ENCODE data around the gene ACSL4.

Gene ACSL4

GRCh38 chrX:109707720-109708119 is 25.3 kb downstream of the ACSL4 start:
- no peaks in the 10 kb centered on the region for H3K27me3 ChIP-seq (ENCODE audit: insufficient read depth, poor library complexity, severe bottlenecking)
- peaks cover 37% of the 10 kb centered on the region for H3K36me3 ChIP-seq (ENCODE audit: low read depth)
- DNase-seq (ENCODE audit: low spot score) (no peak), ATAC-seq (ENCODE audit: low read depth) (no peak)
- H3K27ac ChIP-seq (ENCODE audit: poor library complexity, severe bottlenecking), result no peak overlapping the region
- TF ChIP-seq, protein P1, sequence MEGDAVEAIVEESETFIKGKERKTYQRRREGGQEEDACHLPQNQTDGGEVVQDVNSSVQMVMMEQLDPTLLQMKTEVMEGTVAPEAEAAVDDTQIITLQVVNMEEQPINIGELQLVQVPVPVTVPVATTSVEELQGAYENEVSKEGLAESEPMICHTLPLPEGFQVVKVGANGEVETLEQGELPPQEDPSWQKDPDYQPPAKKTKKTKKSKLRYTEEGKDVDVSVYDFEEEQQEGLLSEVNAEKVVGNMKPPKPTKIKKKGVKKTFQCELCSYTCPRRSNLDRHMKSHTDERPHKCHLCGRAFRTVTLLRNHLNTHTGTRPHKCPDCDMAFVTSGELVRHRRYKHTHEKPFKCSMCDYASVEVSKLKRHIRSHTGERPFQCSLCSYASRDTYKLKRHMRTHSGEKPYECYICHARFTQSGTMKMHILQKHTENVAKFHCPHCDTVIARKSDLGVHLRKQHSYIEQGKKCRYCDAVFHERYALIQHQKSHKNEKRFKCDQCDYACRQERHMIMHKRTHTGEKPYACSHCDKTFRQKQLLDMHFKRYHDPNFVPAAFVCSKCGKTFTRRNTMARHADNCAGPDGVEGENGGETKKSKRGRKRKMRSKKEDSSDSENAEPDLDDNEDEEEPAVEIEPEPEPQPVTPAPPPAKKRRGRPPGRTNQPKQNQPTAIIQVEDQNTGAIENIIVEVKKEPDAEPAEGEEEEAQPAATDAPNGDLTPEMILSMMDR (IDR thresholded peaks at IDR 0.05; ENCODE audit: poor library complexity, severe bottlenecking), result no peak
- no peak overlapping the region for H3K4me3 ChIP-seq (ENCODE audit: severe bottlenecking)
- peaks cover 16% of the 10 kb centered on the region for H3K4me1 ChIP-seq (ENCODE audit: insufficient read depth, poor library complexity, severe bottlenecking)
- no peaks in the 10 kb centered on the region for H3K9me3 ChIP-seq (ENCODE audit: severe bottlenecking)

GRCh38 chrX:109707319-109707718 is 25.7 kb downstream of the ACSL4 start:
- Histone ChIP-seq H3K4me3 (ENCODE audit: severe bottlenecking) (no peak overlapping the region), H3K36me3 (ENCODE audit: low read depth) (peaks cover 33% of the 10 kb centered on the region), H3K27me3 (ENCODE audit: insufficient read depth, poor library complexity, severe bottlenecking) (no peaks in the 10 kb centered on the region), H3K4me1 (ENCODE audit: insufficient read depth, poor library complexity, severe bottlenecking) (peaks cover 16% of the 10 kb centered on the region), H3K27ac (ENCODE audit: poor library complexity, severe bottlenecking) (no peak overlapping the region), H3K9me3 (ENCODE audit: severe bottlenecking) (no peaks in the 10 kb centered on the region)
- DNase-seq (ENCODE audit: low spot score) (no peak), ATAC-seq (ENCODE audit: low read depth) (no peak)
- TF ChIP-seq, protein P1 (IDR thresholded peaks at IDR 0.05; ENCODE audit: poor library complexity, severe bottlenecking), result no peak

DNA sequence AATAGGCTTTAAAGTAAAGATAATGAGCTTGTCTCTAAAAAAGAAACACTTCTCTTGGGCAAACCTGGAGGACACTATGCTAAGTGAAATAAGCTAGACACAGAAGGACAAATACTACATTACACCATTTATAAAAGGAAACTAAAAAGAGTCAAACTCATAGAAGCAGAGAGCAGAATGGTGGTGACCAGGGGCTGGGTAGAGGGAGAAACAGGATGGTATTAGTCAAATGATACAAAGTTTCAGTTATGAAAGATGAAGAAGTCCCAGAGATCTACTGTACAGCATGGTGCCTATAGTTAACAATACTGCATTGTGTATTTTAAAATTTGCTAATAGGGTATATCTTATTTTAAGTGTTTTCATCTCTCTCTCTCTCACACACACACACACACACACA is 28.5 kb downstream of the ACSL4 start:
- TF ChIP-seq, protein P1 (IDR thresholded peaks at IDR 0.05; ENCODE audit: poor library complexity, severe bottlenecking), result no peak
- DNase-seq (ENCODE audit: low spot score) (no peak), ATAC-seq (ENCODE audit: low read depth) (no peak)
- Histone ChIP-seq H3K36me3 (ENCODE audit: low read depth) (peaks cover 24% of the 10 kb centered on the region), H3K9me3 (ENCODE audit: severe bottlenecking) (no peaks in the 10 kb centered on the region), H3K4me1 (ENCODE audit: insufficient read depth, poor library complexity, severe bottlenecking) (peaks cover 7% of the 10 kb centered on the region), H3K27me3 (ENCODE audit: insufficient read depth, poor library complexity, severe bottlenecking) (no peaks in the 10 kb centered on the region), H3K27ac (ENCODE audit: poor library complexity, severe bottlenecking) (no peak overlapping the region), H3K4me3 (ENCODE audit: severe bottlenecking) (no peak overlapping the region)

DNA sequence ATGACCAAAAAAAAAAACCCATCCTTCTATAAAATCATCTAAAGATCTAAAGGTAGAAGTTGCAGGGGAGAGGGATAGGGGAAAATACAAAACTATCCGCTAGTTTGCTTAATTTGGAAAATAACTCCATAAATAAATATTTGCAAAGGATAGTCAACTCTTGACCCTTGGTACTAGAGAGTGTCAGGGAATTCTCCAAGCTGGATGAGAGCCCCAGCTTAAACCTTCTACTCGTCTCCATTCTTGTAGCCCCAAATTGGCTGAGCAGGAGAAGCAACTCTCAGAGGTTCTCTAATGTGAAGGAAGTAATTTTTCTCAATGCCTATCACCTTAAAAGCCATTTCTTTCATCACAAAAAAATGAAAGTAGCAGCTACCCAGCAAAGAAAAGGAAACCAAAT is 35.2 kb downstream of the ACSL4 start:
- Histone ChIP-seq H3K36me3 (ENCODE audit: low read depth) (peaks cover 15% of the 10 kb centered on the region), H3K9me3 (ENCODE audit: severe bottlenecking) (no peaks in the 10 kb centered on the region), H3K27ac (ENCODE audit: poor library complexity, severe bottlenecking) (no peak overlapping the region), H3K4me1 (ENCODE audit: insufficient read depth, poor library complexity, severe bottlenecking) (no peaks in the 10 kb centered on the region), H3K27me3 (ENCODE audit: insufficient read depth, poor library complexity, severe bottlenecking) (no peaks in the 10 kb centered on the region), H3K4me3 (ENCODE audit: severe bottlenecking) (no peak overlapping the region)
- DNase-seq (ENCODE audit: low spot score) (no peak), ATAC-seq (ENCODE audit: low read depth) (no peak)
- TF ChIP-seq, protein P1 (IDR thresholded peaks at IDR 0.05; ENCODE audit: poor library complexity, severe bottlenecking), result no peak

- ATAC-seq (ENCODE audit: low read depth) (no peak), DNase-seq (ENCODE audit: low spot score) (no peak)
- no peak overlapping the region for H3K4me3 ChIP-seq (ENCODE audit: severe bottlenecking)
- no peak overlapping the region for H3K27ac ChIP-seq (ENCODE audit: poor library complexity, severe bottlenecking)
- no peaks in the 10 kb centered on the region for H3K4me1 ChIP-seq (ENCODE audit: insufficient read depth, poor library complexity, severe bottlenecking)
- H3K27me3 ChIP-seq (ENCODE audit: insufficient read depth, poor library complexity, severe bottlenecking), result no peaks in the 10 kb centered on the region
- H3K36me3 ChIP-seq (ENCODE audit: low read depth), result peaks cover 25% of the 10 kb centered on the region
- H3K9me3 ChIP-seq (ENCODE audit: severe bottlenecking), result no peaks in the 10 kb centered on the region
- TF ChIP-seq, protein P1 (IDR thresholded peaks at IDR 0.05; ENCODE audit: poor library complexity, severe bottlenecking), result no peak
Measured at GRCh38 chrX:109696146-109696740, 36.8 kb downstream of the ACSL4 start.

Measured in RWPE2 (cell line).